Esophagus muscularis mucosa (tissue), 4 donors: Measurements from ENCODE around the gene BFSP2.

Source experiments
- CTCF ChIP-seq, 3 experiments: fragments of 200-600 bp in 2 of 3; fragments of 450-650 bp in 1 of 3; sonication (generic) in 2 of 3; IDR thresholded peaks; one replicate each; pipeline ENCODE4 v1.5.1; 2017 to 2019; ENCODE audit warnings: antibody characterized with exemption in 3 of 3, mild to moderate bottlenecking in 2 of 3, moderate library complexity in 1 of 3
- EP300 ChIP-seq: sonication (generic); formaldehyde crosslinking; IDR thresholded peaks from one replicate; pipeline ENCODE4 v1.6.1; 2017; ENCODE audit warnings: antibody characterized with exemption
- POLR2A ChIP-seq: fragments of 450-650 bp; IDR thresholded peaks from one replicate; pipeline ENCODE4 v1.6.1; 2017; ENCODE audit warnings: antibody characterized with exemption, moderate library complexity, mild to moderate bottlenecking, low read depth
- POLR2AphosphoS5 ChIP-seq, 2 donors: sonication (generic); formaldehyde crosslinking; IDR thresholded peaks; one replicate each; pipeline ENCODE4 v1.6.1; 2017; ENCODE audit warnings: antibody characterized with exemption in 2 of 2

- no peak for TF ChIP-seq POLR2A
- no peak for TF ChIP-seq CTCF (IDR thresholded peaks at IDR 0.05)
- no peak for TF ChIP-seq POLR2AphosphoS5 (IDR thresholded peaks at IDR 0.05)
- no peak for TF ChIP-seq EP300
These were observed 103.6 kb downstream of the BFSP2 start for GRCh38 chr3:133503409-133503808.
